GM10266 (cell line): Measurements from ENCODE around the gene LMNTD2.
A peak's percentile ranks its signal among the peaks of the same experiment; 100 is the strongest.

Experiments used
- DNase-seq: peaks from one replicate; pipeline ENCODE4 v3.0.0; 2012; ENCODE audit errors: extremely low spot score
- TF ChIP-seq, protein P1 (sequence below): IDR thresholded peaks from 2 replicates; pipeline ENCODE4 v1.5.1; 2012; ENCODE audit warnings: mild to moderate bottlenecking, low read depth; ENCODE audit not compliant: control insufficient read depth, insufficient read depth; ENCODE audit errors: missing control alignments

The LMNTD2 gene

DNA sequence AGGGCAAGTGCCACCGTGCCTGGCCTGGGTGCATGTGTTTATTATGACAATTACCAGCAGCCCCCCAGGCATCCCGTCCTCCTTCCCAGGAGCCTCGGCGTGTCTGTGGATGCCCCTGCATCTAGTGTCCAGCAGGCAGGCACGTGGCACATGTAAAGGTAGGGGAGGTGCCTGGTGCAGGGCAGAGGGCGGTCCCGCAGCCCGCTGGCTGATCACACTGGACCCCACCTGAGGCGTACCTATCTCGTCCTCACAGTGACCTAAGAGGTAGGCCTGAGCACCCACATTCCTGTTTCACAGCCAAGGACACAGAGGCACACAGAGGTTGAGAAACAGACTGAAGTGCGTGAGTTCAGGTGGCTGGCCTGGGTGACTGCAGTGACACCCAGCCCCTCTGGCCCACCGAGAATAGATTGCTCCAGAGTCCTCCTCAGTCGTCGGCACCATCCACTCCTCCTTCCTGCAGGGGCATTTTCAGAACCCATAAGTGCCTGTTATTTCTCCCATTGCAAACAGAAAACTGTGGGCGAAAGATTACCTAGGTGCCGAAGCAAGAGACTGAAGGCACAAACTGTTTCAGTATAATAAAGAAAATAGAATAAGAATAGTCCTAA lies 12.7 kb upstream of the LMNTD2 start:
- TF ChIP-seq, protein P1, sequence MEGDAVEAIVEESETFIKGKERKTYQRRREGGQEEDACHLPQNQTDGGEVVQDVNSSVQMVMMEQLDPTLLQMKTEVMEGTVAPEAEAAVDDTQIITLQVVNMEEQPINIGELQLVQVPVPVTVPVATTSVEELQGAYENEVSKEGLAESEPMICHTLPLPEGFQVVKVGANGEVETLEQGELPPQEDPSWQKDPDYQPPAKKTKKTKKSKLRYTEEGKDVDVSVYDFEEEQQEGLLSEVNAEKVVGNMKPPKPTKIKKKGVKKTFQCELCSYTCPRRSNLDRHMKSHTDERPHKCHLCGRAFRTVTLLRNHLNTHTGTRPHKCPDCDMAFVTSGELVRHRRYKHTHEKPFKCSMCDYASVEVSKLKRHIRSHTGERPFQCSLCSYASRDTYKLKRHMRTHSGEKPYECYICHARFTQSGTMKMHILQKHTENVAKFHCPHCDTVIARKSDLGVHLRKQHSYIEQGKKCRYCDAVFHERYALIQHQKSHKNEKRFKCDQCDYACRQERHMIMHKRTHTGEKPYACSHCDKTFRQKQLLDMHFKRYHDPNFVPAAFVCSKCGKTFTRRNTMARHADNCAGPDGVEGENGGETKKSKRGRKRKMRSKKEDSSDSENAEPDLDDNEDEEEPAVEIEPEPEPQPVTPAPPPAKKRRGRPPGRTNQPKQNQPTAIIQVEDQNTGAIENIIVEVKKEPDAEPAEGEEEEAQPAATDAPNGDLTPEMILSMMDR = no peak
- DNase-seq = no peak

DNA sequence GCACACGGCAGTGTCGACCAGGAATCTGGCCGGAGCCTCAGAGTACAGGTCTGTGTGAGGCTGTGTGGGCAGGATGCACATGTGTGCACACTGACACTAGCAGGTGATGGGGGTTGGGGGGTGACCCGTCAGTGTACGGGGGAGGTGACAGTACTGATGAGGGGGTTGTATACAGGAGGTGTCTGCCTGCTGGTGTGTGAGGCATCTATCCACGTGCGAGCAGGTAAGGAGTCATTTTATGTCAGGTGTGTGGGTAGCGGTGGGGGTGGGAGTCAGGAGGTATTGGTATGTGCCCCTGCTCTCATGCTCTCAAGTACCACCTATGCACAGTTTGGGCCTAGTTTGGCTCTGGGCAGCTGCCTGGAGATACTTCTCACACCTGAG lies 11.3 kb upstream of the LMNTD2 start:
- TF ChIP-seq, protein P1 = no peak
- no peak for DNase-seq

DNA sequence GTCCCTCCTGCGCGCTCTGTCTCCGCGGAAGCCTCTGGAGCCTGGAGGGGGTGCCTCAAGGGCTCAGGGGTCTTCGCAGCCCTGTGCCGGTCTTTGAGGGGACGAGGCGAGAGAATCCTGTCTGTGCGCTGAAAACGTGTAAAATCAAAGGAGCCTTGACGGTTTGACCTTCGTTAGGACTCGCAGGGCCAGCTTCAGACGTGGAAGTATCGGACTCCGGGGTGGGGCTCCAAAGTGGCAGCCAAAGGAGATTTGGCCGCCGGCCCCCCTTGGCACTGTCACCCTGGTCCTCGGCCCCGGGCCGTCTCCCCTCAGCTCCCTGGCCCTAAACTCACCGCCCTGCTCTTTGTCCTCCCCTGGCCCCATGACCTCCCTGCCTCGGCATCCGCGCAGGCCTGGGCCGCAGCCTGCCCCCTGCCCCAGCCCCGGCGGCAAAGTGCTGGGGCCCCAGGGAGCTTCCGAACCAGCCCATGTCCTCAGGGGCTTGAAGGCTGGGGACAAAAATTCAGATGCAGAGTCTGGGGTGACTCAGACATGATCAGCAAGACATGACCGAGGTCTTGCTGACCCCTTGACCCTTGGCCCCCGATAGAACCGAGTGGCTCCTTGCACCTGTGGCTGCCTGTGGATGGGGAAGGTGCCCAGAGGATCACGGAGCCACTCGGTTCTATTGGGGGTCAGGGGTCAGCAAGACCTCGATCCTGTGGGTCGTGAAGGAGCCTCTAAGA lies 8.8 kb upstream of the LMNTD2 start:
- TF ChIP-seq, protein P1 = no peak
- no peak for DNase-seq

DNA sequence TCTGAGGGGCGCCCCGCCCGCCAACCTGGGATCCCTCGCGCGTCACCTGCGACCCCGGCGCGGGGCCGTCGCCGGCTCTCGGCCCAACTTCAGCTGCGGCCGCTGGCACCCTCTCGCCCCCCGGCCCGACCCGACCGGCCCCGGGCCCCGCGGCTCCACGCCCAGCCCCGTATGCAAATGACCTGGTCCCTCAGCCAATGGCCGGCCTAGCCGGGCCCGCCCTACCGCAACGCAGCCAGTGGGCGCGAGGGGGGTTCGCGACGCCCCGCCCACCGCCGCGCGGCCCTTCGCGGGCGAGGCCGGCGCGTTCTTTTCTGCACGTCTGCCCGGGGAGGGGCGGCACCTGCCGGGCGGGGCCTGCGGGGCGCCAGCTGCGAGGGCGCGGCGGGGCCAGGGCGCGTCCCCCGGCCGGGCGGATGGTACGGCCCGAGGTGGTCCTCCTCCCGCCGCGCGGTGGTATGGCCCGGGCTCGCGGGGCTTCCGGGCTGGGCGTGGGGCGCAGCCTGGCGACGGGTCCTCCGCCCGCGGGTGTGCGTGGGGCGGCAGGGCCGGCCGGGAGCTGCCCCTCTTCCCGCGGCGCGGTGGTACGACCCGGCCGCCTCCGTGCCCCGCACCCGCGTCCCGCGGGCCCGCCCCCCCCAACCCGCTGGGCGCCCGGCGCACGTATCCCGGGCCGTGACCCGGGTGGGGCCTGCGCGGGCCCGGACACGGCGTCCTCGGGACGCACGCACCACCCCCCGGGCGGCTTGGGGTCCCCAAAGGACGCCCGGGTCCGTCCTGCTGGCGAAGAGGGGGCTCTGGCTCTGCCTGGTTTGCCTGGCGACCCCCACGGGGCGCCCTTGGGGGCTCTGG lies 8.0 kb upstream of the LMNTD2 start:
- peak; percentile 99 for DNase-seq
- TF ChIP-seq, protein P1 = no peak

DNA sequence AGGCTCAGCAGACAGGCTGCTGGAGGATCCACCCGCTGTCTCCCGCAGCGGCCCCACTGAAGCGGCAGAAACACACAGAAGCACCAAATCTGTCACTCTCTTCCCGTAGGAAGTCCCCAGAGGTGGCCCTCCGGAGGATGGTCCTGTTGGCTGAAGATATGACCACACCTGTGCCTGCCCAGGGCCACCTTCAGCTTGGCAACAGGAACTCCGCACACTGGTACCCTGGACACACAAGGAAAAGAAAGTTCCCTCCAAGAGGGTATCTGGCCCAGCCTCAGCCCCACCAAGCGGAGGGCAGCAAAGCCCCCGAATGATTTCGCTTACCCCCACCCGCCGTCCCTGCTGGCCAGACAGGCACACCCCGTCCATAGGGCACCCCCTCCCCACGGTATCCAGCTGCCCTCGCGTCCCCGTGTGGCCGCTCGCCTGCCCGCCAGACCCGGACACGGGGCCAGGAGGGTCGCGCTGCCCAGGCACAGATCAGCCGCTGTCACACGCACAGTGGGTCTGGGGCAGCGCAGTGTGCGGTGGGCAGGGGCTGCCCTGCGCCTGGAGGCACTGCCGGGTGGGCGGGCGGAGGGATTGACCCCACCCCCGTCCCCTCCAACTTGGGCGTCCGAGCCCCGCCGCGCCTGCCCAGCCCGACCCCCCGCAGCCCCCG lies 7.2 kb upstream of the LMNTD2 start:
- TF ChIP-seq, protein P1 = no peak
- no peak for DNase-seq

DNA sequence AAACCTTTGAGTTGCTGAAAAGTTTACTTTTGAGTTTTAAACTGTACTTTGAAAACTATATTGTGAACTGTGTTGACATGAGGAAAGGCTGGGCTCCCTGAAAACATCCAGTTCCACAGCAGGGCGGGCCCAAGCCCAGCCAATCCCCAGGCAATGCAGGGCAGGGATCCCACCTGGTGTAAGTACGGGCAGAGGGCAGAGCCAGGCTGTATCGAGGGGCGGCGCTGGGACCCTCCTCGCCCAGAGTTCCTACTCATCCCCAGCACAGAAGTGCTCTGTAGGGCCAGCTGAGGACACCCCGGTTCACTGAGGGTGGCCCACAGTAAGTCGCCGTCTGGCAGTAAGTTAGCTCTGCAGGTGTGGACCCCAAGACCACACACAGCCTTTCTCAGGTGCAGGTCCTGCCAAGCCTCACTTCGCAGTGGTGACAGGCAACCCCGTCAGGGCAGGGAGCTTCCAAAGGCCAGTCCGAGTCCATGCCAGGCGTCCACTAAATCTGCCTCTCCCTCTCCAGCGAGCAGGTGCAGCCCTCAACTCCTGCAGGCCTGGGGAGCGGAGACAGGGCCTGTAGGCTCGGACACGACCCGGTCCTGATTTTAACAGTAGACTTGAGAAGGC lies 6.6 kb upstream of the LMNTD2 start:
- TF ChIP-seq, protein P1 = no peak
- DNase-seq = no peak
